Fibroblast of lung (primary cell): ENCODE results near the gene DAND5.

Experiments used
- CTCF ChIP-seq, 2 donors: IDR thresholded peaks in 1 of 2; conservative IDR thresholded peaks in 1 of 2; 1 replicate in 1 of 2; 2 replicates in 1 of 2; pipeline ENCODE4 v1.5.1; 2011 to 2012; ENCODE audit warnings: low read length in 2 of 2, control low read depth in 1 of 2, inconsistent platforms in 1 of 2, low read depth in 1 of 2, mild to moderate bottlenecking in 1 of 2
- EZH2 ChIP-seq: IDR thresholded peaks from 2 replicates; pipeline ENCODE4 v1.5.1; 2012; ENCODE audit warnings: low read length, control low read depth, mild to moderate bottlenecking; ENCODE audit errors: missing control alignments

DNA sequence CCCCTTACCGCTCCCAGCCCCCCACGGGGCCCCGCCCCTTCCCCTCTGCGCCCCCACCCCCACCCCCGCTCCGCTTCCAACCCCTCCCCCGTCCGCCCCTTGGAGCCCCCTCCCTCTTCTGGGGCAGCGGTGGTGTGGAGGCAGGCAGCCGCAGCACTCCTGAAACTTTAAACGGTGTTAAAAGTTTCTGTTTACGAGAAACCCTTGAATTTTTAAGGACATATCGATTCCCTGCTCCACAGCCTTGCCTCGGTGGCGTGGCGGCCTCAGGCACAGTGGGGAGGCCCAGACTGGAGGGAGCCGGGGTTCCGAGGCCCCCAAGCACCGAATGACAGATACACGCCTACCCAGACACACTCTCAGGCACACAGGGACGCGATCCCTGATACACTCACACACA, 21.1 kb downstream of the DAND5 start:
- TF ChIP-seq CTCF (conservative IDR thresholded peaks at IDR 0.05 in 1 of 2, IDR thresholded peaks at IDR 0.05 in 1 of 2; ENCODE audit: low read depth in 1 of 2, low read length in 2 of 2) (no peak), EZH2 (no peak)
